Measurements from ENCODE around the gene ARHGAP23.
A peak's percentile ranks its signal among the peaks of the same experiment; 100 is the strongest.

Gene ARHGAP23, protein sequence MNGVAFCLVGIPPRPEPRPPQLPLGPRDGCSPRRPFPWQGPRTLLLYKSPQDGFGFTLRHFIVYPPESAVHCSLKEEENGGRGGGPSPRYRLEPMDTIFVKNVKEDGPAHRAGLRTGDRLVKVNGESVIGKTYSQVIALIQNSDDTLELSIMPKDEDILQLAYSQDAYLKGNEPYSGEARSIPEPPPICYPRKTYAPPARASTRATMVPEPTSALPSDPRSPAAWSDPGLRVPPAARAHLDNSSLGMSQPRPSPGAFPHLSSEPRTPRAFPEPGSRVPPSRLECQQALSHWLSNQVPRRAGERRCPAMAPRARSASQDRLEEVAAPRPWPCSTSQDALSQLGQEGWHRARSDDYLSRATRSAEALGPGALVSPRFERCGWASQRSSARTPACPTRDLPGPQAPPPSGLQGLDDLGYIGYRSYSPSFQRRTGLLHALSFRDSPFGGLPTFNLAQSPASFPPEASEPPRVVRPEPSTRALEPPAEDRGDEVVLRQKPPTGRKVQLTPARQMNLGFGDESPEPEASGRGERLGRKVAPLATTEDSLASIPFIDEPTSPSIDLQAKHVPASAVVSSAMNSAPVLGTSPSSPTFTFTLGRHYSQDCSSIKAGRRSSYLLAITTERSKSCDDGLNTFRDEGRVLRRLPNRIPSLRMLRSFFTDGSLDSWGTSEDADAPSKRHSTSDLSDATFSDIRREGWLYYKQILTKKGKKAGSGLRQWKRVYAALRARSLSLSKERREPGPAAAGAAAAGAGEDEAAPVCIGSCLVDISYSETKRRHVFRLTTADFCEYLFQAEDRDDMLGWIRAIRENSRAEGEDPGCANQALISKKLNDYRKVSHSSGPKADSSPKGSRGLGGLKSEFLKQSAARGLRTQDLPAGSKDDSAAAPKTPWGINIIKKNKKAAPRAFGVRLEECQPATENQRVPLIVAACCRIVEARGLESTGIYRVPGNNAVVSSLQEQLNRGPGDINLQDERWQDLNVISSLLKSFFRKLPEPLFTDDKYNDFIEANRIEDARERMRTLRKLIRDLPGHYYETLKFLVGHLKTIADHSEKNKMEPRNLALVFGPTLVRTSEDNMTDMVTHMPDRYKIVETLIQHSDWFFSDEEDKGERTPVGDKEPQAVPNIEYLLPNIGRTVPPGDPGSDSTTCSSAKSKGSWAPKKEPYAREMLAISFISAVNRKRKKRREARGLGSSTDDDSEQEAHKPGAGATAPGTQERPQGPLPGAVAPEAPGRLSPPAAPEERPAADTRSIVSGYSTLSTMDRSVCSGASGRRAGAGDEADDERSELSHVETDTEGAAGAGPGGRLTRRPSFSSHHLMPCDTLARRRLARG (N-terminal part only)

DNA sequence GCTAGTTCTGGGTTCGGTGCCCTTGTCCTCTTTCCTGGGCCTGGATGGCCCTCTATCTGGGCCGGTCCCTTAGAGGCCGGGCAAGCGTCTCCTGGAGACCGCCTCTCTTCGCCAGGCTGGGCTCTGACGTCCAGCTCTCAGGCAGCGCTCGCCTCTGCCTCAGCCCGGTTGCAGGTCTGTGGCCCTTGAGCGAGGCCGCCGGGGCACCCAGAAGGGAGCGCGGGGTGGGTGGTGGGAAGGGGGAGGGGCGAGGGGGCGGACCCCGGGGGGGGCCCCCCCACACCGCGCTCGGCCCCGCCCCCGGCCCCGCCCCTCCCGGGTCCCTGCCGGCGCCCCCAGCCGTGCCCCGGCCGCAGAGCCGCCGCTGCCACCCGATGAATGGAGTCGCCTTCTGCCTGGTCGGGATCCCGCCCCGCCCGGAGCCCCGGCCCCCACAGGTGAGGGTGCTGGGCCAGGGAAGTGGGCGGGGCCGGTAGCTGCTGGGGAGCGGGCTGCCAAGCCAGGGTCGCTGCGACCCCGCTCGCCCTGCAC, at the start of gene ARHGAP23:
TSS of gene ARHGAP23 (plus strand) at position 353 of the 531 bp plus-strand sequence. CDS start at position 375, 22 bp downstream.
- Histone ChIP-seq H3K27ac (ENCODE audit: low read length) (no peak within 1 kb of the TSS), H3K9me3 (ENCODE audit: control insufficient read depth, insufficient read depth, low read length) (no peaks in the 10 kb centered on the region), H3K27me3 (ENCODE audit: control insufficient read depth, insufficient read depth, low read length) (no peaks in the 10 kb centered on the region), H3K4me3 (ENCODE audit: low read length) (peak within 1 kb of the TSS; percentile 50), H3K4me1 (ENCODE audit: control insufficient read depth, insufficient read depth, low read length) (peaks cover 16% of the 10 kb centered on the region), H3K36me3 (ENCODE audit: control insufficient read depth, insufficient read depth, low read length) (no peaks in the 10 kb centered on the region)
- DNase-seq (ENCODE audit: low read depth, low spot score), result no peak
- WGBS (ENCODE audit: insufficient coverage, insufficient read length), result no CpG with 5 or more reads among the region's 46 CpGs

DNA sequence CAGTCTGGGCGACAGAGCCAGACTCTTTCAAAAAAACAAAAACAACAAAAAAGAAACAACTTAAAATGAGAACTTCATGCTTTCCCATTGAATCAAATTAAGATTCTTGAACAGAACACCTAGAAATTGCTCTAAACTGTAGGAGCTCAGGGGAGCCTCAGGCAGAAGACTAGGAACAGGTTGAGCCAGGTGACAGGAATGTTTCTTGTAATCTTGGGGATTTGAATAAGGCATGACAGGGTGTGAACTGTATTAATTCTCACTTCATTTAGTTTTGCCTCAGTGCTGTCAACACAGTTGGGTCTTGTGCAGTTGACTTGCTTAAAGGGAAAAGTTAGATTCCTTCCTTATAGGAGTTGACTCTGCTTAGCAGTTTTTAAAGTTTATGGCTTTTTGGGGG, 48.8 kb upstream of the ARHGAP23 start:
- Histone ChIP-seq H3K4me1 (ENCODE audit: control insufficient read depth, insufficient read depth, low read length) (no peaks in the 10 kb centered on the region), H3K27me3 (ENCODE audit: control insufficient read depth, insufficient read depth, low read length) (no peaks in the 10 kb centered on the region), H3K36me3 (ENCODE audit: control insufficient read depth, insufficient read depth, low read length) (peaks cover 4% of the 10 kb centered on the region; the same call in 1 of the 2 replicates), H3K9me3 (ENCODE audit: control insufficient read depth, insufficient read depth, low read length) (peaks cover 1% of the 10 kb centered on the region; the same call in 1 of the 2 replicates), H3K4me3 (ENCODE audit: low read length) (no peak overlapping the region), H3K27ac (ENCODE audit: low read length) (no peak overlapping the region)
- DNase-seq (ENCODE audit: low read depth, low spot score), result no peak
- WGBS (ENCODE audit: insufficient coverage, insufficient read length), result no CpG with 5 or more reads among the region's 1 CpG

DNA sequence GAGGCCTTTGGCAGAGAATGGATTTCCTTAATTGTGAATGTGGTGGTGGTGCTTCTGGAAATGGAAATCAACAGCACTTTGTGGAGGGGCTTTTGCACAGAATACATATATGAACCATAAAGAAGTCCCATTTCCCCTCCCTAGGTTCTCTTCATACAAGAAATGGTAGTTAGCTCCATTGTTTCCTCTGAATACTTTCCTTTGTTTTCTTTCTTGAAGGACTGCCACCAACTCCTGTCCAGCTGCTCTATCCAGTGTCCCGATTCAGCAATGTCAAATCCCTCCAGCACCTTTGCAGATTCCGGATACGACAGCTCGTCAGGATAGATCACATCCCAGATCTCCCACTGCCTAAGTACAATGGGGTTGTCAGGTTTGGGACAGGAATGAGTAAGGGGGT, 33.2 kb upstream of the ARHGAP23 start:
- H3K4me1 ChIP-seq (ENCODE audit: control insufficient read depth, insufficient read depth, low read length), result no peaks in the 10 kb centered on the region; the same call in 1 of the 2 replicates
- H3K27ac ChIP-seq (ENCODE audit: low read length), result no peak overlapping the region
- H3K4me3 ChIP-seq (ENCODE audit: low read length), result no peak overlapping the region
- no CpG with 5 or more reads among the region's 4 CpGs for WGBS (ENCODE audit: insufficient coverage, insufficient read length)
- no peaks in the 10 kb centered on the region for H3K27me3 ChIP-seq (ENCODE audit: control insufficient read depth, insufficient read depth, low read length)
- H3K9me3 ChIP-seq (ENCODE audit: control insufficient read depth, insufficient read depth, low read length), result no peaks in the 10 kb centered on the region
- H3K36me3 ChIP-seq (ENCODE audit: control insufficient read depth, insufficient read depth, low read length), result no peaks in the 10 kb centered on the region; the same call in 1 of the 2 replicates
- DNase-seq (ENCODE audit: low read depth, low spot score), result no peak

DNA sequence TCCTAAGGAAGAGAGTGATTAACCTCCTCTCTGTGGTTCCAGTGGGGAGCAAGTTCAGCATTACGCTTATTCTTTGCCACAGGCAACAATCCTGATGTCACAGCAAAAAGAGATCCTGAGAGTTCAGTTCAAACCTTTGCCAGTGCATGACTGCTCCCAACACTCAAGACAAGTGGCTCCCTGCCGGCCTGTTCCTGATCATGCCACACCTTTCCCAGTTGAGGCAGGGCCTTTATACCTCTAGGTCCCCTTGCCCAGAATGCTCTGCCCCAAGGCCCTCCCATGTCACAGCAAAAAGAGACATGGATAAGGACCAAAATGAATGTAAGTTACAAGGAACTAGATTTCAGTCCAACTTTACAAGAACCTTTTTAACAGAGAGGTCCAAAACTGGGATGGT, 31.0 kb upstream of the ARHGAP23 start:
- Histone ChIP-seq H3K27me3 (ENCODE audit: control insufficient read depth, insufficient read depth, low read length) (no peaks in the 10 kb centered on the region), H3K4me3 (ENCODE audit: low read length) (no peak overlapping the region), H3K4me1 (ENCODE audit: control insufficient read depth, insufficient read depth, low read length) (no peaks in the 10 kb centered on the region; the same call in 1 of the 2 replicates), H3K9me3 (ENCODE audit: control insufficient read depth, insufficient read depth, low read length) (no peaks in the 10 kb centered on the region), H3K27ac (ENCODE audit: low read length) (no peak overlapping the region), H3K36me3 (ENCODE audit: control insufficient read depth, insufficient read depth, low read length) (peaks cover 3% of the 10 kb centered on the region; the same call in 1 of the 2 replicates)
- WGBS (ENCODE audit: insufficient coverage, insufficient read length), result no CpG with 5 or more reads among the region's 2 CpGs
- no peak for DNase-seq (ENCODE audit: low read depth, low spot score)

DNA sequence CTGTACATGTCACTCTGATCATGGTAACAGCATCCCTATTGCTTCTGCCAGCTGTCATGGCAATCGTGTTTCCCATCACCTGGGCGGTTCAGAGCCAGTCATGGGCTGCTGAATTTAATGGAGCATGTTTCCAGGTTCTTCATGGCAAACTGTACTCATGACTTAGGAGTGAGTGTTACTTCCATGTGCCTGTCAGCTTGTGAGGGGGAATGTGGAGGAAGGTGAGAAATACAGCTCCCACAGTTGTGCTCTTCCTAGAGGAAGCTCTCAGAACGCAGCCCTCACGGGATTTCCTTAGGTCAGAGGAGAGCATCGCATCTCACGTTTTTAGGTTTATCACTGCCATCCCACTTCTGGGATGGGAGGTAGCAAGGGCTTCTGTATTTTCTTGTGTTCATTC, 28.0 kb upstream of the ARHGAP23 start:
- Histone ChIP-seq H3K27me3 (ENCODE audit: control insufficient read depth, insufficient read depth, low read length) (no peaks in the 10 kb centered on the region), H3K4me3 (ENCODE audit: low read length) (no peak overlapping the region), H3K9me3 (ENCODE audit: control insufficient read depth, insufficient read depth, low read length) (no peaks in the 10 kb centered on the region), H3K36me3 (ENCODE audit: control insufficient read depth, insufficient read depth, low read length) (peaks cover 3% of the 10 kb centered on the region; the same call in 1 of the 2 replicates), H3K27ac (ENCODE audit: low read length) (no peak overlapping the region), H3K4me1 (ENCODE audit: control insufficient read depth, insufficient read depth, low read length) (peaks cover 9% of the 10 kb centered on the region)
- DNase-seq (ENCODE audit: low read depth, low spot score), result no peak
- no CpG with 5 or more reads among the region's 6 CpGs for WGBS (ENCODE audit: insufficient coverage, insufficient read length)

DNA sequence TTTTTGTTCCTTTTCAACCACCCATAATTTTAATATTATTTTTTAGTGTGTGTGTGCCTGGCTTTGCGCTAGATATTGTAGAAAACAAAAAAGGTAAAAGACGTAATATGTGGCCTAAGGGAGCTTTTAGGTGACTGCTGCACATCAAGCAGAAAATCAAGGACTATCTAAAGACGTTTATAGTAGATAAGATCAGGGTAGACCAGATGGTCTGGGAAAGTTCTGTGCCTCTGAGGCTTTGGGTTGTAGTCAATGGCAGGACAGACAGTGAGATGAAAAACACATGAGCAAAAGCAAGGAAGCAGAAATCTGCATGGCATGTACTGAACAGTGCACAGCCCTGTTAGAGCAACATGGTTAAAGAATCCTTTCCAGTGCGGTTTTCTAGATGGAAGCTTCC, 26.8 kb upstream of the ARHGAP23 start:
- WGBS (ENCODE audit: insufficient coverage, insufficient read length), result 100% methylated on average over 2 of the region's 4 CpGs

DNA sequence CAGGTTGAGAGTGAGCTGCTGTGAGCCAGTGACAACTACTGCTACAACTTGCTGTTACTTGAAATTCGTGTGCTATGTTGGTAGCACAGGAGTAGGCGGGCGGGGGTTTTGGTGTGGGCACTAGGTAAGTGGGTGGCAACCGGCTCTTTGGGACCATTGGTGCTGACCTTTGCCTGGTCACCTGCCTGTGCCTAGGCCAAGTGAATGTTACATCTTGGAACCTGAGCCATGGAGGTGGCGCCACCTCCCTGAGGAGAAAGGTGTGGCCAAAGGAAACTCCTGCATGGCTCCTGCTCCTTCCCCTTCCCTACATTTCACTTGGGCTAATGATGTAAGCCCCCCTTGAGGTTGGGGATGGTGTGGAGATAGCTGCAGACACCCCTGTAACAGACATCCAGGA, 25.4 kb upstream of the ARHGAP23 start:
- H3K4me3 ChIP-seq (ENCODE audit: low read length), result no peak overlapping the region
- no peak overlapping the region for H3K27ac ChIP-seq (ENCODE audit: low read length)
- no CpG with 5 or more reads among the region's 5 CpGs for WGBS (ENCODE audit: insufficient coverage, insufficient read length)
- no peak for DNase-seq (ENCODE audit: low read depth, low spot score)
- H3K27me3 ChIP-seq (ENCODE audit: control insufficient read depth, insufficient read depth, low read length), result no peaks in the 10 kb centered on the region
- no peaks in the 10 kb centered on the region for H3K9me3 ChIP-seq (ENCODE audit: control insufficient read depth, insufficient read depth, low read length)
- peaks cover 9% of the 10 kb centered on the region for H3K4me1 ChIP-seq (ENCODE audit: control insufficient read depth, insufficient read depth, low read length)
- 0 out of 2 replicates have a peak, but pooled peaks cover 3% of the 10 kb centered on the region for H3K36me3 ChIP-seq (ENCODE audit: control insufficient read depth, insufficient read depth, low read length)

More for the DNA sequence above, 26.8 kb upstream of the ARHGAP23 start:
- no peak overlapping the region for H3K4me3 ChIP-seq (ENCODE audit: low read length)
- H3K4me1 ChIP-seq (ENCODE audit: control insufficient read depth, insufficient read depth, low read length), result peaks cover 9% of the 10 kb centered on the region
- H3K9me3 ChIP-seq (ENCODE audit: control insufficient read depth, insufficient read depth, low read length), result no peaks in the 10 kb centered on the region
- no peak for DNase-seq (ENCODE audit: low read depth, low spot score)
- no peaks in the 10 kb centered on the region for H3K27me3 ChIP-seq (ENCODE audit: control insufficient read depth, insufficient read depth, low read length)
- no peak overlapping the region for H3K27ac ChIP-seq (ENCODE audit: low read length)
- H3K36me3 ChIP-seq (ENCODE audit: control insufficient read depth, insufficient read depth, low read length), result 0 out of 2 replicates have a peak, but pooled peaks cover 3% of the 10 kb centered on the region

DNA sequence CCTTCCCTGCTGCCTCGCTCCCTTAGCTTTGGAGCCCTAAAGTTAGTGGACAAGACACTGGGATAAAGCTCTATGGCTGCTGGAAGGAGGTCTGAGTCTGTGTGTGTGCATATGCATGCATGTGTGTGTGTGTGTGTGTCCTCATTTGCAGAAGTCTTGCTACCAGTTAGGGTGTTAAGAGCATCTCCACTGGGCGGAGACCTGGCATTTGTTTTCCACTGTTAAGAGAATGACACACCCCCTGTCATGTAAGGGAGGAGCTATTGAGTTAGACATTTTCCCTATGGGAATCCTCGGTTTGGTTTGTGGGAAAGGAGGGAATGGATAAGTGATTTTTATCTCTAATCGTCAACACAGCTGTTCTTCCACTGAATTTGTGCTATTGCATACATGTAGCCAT, 24.8 kb upstream of the ARHGAP23 start:
- Histone ChIP-seq H3K4me3 (ENCODE audit: low read length) (no peak overlapping the region), H3K27ac (ENCODE audit: low read length) (no peak overlapping the region), H3K9me3 (ENCODE audit: control insufficient read depth, insufficient read depth, low read length) (no peaks in the 10 kb centered on the region), H3K27me3 (ENCODE audit: control insufficient read depth, insufficient read depth, low read length) (no peaks in the 10 kb centered on the region), H3K4me1 (ENCODE audit: control insufficient read depth, insufficient read depth, low read length) (peaks cover 9% of the 10 kb centered on the region), H3K36me3 (ENCODE audit: control insufficient read depth, insufficient read depth, low read length) (0 out of 2 replicates have a peak, but pooled peaks cover 3% of the 10 kb centered on the region)
- DNase-seq (ENCODE audit: low read depth, low spot score), result no peak
- WGBS (ENCODE audit: insufficient coverage, insufficient read length), result no CpG with 5 or more reads among the region's 4 CpGs

DNA sequence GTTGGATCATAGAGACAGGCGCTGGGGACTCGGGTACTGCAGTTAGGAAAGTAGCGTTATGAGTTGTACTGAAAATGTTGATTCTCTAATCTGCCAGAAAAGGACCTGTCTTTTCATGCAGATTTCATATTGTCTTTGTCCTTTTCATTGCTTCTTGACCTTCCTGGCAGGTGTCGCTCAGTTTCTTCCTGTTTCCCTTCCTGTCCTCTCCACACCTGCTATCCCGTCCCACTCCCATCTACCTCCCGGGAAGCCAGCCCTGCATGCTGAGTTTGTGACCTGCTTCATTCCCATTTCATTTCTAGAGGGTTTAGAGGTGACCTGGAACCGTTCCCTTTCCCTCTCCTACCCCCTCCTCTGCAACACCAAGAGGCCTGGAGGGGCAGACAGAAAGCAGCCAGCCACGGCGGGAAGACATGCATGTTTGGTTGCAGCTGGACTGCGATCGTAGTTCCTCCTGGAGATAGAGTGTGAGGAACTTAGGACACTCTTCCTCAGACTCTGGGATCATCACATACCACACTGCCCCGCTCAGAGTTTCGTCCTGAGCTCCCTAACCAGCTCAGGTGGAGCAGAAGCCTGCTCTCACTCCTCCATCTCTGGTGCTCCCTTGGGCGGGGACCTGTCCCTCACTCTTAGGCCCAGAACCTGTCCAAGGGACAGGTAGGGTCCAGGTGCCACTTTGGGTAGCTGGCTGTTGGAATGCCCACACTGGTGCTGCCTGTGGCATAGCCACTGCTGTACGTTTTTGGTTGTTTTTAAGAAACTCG, 23.9 kb upstream of the ARHGAP23 start:
- WGBS (ENCODE audit: insufficient coverage, insufficient read length), result no CpG with 5 or more reads among the region's 16 CpGs
- Histone ChIP-seq H3K9me3 (ENCODE audit: control insufficient read depth, insufficient read depth, low read length) (no peaks in the 10 kb centered on the region), H3K4me3 (ENCODE audit: low read length) (no peak overlapping the region), H3K27ac (ENCODE audit: low read length) (no peak overlapping the region), H3K27me3 (ENCODE audit: control insufficient read depth, insufficient read depth, low read length) (no peaks in the 10 kb centered on the region), H3K4me1 (ENCODE audit: control insufficient read depth, insufficient read depth, low read length) (peaks cover 9% of the 10 kb centered on the region; the same call in 1 of the 2 replicates), H3K36me3 (ENCODE audit: control insufficient read depth, insufficient read depth, low read length) (0 out of 2 replicates have a peak, but pooled peaks cover 3% of the 10 kb centered on the region)
- no peak for DNase-seq (ENCODE audit: low read depth, low spot score)
